Epithelial cell of prostate (primary cell): ENCODE measurements around the gene MICAL2.

ENCODE experiments used
- DNase-seq: peaks from one replicate; pipeline ENCODE4 v3.0.0-alpha.2; 2011; ENCODE audit warnings: low read depth, low spot score
- H3K27ac ChIP-seq: fragments of 450-650 bp; 2 replicates; pipeline ENCODE4 v1.5.1; 2017; ENCODE audit warnings: mild to moderate bottlenecking

MICAL2 gene

DNA sequence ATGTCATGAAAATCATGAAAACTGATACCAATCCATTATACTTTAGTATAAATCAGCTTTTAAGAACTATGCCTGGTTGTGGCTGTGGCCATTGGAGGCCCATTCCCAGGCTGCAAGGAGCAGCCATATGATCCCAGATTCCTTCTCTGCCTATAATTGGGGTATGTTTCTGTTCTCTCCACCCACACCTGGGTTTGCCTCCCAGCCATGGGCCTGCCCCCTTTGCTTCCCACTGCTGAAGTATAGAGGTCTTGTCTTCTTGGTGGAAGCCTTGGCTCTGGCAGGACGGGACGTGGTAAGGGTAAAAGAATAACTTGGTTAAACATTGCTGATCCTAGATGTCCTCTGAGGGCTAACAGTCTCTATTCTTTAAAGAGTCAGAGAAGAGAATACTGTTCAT, 2.4 kb downstream of the MICAL2 start:
- no peak for DNase-seq
- H3K27ac ChIP-seq: peak overlapping the region; percentile 88

DNA sequence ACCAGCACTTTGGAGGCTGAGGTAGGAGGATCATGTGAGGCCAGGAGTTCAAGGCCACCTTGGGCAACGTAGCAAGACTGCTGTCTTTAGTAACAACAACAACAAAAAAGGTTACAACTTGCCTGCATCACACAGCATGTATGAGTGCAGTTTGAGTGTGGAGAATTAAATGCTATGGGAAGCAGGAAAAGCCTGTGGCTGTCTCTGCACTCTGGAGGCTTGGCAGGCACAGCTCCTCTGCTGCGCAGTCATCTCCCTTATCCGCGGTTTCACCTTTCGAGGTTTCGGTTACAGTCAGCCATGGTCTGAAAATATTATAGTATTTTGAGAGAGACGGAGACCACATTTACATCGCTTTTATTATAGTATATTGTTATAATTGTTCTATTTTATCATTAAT, 2.9 kb downstream of the MICAL2 start:
- no peak for DNase-seq
- H3K27ac ChIP-seq: peak overlapping the region; percentile 88

DNA sequence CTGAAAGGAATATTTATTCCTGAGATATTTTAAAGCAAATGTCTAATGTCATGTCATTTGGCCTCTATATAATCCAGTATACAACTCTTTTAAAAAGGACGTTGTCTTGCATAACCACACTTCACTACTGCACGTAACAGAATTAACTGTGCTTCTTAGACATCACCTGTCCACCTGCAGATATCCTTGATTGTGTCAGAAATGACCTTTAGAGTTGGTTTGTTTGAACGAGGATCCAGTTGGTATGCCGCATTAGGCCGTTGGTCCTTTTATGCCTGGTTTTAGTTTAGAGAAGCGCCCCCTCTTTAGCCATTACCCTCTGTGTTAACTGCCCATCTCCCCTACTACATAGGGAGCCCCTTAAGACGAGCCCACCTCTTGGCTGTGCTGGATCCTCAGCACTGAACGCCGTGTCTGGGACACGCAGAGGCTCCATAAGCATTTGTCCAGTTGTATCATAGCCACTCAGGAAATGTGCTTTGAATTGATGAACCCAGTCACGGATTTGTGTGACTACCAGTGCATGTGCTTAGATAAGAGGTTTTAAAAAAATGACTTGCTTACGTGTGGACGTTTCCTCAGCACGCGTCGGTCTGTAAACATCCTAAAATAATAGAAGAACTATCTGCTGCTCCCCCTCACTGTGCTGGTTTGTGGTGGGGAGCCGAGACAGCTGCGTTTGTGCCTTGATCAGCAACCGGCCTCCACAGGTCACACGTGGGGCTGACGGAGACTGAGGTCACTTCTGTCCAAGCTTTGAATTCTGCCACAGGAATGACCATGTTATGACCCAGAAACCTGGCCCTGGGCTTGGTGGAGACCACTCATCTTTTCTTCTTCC, 4.0 kb downstream of the MICAL2 start:
- peak overlapping the region; percentile 88 for H3K27ac ChIP-seq
- DNase-seq: no peak

DNA sequence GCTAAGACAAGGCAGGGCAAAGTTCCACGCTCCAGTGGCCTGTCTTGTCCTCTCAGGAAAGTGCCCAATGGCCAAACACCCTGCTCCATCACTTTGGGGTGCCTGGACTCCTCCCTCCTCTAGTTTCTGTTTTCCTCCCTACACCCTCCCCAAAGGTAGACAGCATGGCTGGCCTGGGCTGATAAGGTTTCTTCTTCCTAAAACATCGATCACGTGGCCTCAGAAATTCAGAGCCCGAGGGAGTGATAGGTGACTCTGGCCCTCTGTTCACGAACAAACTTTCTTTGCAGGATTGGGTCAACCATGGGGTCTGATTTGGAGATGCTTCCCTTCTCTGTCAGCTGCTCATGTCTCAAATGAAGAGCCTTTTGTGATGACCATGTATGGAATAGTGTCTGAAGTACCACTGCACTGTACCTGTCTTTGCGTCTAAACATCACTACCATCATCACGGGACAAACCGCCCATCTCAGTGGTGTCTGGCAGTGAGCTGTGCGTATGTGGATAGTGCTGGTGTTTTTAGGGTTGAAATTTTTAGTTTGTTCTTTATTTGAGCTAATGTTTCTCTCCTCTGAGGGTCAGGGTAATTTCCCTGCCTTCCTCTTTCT, 6.1 kb downstream of the MICAL2 start:
- DNase-seq: no peak
- peak overlapping the region; percentile 97 for H3K27ac ChIP-seq

DNA sequence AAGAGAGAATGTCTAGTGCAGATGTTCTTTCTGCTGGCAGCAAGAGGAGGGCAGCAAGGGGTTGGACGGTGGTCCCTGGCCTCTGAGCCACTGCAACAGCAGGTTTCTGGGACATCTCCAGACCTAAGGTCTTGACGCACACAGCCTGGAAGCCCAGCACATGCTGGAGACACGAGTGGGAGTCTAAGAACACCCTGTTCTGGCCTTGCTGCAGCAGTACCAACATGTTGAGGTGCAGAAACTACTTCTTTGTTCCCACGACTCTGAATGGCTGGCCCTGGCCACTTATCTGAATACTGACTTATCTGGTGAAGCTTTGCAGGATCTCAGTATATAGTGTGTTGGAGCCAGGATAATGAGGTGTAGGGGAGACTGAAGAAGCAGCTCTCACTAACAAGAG, 6.8 kb downstream of the MICAL2 start:
- H3K27ac ChIP-seq: peak overlapping the region; percentile 97
- no peak for DNase-seq

DNA sequence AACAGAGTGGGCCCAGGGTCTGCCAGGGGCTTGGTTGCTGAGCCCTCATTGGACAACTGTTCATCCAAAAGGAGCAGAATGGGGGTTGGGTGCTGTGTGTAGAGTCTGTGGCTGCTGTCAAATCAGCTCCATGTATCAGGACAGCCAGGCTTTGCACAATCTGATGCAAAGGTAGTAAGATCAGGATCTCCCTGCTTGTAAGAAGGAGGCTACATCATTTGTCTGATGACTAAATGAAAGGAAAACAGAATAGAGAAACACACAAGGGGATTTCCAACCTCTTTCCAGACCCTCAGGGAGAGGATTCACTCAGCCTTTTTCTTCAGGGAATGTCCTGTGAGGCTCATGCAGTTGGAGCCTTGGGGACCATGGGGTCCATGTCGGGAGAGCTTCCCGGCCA, 7.2 kb downstream of the MICAL2 start:
- no peak for DNase-seq
- H3K27ac ChIP-seq: peak overlapping the region; percentile 97

DNA sequence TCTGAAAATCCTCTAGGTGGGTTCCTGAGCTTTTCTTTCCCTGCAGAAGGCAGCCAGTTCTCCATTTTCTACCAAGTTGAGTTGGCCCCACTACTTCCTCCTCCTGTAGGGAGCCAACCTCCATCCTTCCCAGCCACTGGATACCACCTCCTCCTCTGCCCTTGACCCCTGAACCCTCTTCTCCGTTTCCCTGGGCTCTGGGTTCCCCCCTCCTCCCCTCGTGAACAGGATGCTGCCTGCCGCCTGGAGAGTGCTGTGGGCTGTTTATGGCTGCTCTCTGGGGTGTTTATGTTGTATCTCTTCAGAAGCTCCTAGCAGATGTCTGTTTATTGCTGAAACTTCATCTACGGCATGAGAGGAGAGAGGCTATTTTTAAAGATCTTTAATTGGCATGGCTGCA, 8.6 kb downstream of the MICAL2 start:
- no peak for DNase-seq

DNA sequence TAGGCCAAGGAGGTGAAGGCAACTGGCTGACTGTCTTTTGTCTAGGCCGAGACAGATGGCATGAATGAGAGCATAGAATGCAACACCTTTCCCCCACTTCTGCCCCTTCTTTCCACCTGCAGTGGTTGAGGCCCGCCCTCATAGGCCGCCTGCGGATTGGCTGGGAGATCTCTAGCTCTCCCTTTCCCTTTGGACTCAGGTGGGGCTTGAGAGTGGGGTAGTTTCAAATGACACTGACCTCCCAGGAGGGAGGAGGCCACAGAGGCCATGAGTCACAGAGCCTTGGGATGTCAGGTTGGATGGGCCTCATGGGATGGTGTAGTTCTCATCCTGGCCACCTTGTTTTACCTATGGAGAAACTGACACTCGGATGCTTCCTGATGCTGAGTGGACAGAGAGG, 9.1 kb downstream of the MICAL2 start:
- DNase-seq: no peak
- peak overlapping the region; percentile 97 for H3K27ac ChIP-seq

More for the DNA sequence above, 8.6 kb downstream of the MICAL2 start:
- H3K27ac ChIP-seq: peak overlapping the region; percentile 97

DNA sequence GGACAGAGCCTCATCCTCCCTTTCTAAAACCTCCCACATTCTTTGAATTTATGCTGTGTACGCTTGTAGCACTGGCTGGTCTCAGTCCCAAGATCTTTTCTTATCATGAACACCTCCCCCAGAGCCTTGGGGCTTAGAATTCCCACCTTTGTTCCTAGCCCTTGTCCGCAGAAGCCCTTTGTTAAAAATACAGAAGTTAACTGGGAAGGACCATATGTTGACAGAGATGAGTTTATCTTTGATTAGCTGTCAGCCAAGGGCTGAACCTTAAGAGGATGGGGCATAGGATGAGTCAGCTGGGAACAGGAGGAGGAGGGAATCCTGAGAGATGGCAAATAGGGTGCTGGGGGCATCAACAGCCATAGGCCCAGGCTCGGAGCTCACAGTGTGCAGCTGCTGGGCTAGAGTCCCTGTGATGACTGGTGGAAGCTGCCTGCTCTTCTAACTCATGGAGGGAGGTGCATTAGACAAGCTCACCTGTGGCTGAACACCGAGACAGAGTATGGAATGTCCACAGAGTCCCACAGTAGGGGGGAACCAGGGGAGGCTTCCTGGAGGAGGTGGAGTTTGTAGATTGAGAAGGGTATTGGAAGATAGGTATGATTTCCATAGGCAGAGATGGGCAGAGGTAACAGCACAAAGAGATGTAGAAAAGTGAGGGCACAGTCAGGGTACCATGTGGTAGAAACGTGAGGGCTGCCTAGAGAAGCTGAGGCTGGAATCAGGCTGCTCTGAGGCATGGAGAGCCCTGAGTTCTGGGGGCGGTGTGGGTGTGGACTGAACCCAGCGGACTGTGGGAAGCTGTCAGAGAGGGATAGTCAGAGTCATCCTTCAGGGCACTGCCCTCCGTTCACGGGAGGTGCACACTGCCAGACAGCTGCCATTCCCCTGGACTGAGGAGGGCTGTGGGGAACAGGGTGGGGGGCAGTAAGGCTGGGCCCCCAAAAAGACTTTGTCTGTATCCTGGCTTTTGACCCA, 9.9 kb downstream of the MICAL2 start:
- peak overlapping the region; percentile 97 for H3K27ac ChIP-seq
- no peak for DNase-seq

DNA sequence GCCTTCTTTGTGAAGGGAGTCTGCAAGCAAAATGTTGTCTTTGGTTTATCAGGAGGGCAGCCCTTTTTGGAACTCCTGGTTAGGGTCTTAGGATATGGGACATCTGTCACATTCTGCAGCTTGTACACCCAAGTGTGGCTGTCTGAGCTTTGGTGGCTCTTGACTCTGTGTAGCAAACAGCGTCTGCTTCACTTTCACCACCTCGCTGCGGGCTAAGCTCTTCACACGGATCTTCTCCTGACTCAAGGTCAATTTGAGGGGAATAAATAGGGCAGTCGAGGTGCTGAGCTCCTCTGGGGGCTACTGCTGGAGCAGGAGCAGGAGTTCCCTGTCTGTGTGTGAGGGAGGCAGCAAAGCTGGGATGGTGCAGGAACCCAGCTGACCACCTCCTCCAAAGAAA, 10.6 kb downstream of the MICAL2 start:
- no peak for DNase-seq
- peak overlapping the region; percentile 97 for H3K27ac ChIP-seq

DNA sequence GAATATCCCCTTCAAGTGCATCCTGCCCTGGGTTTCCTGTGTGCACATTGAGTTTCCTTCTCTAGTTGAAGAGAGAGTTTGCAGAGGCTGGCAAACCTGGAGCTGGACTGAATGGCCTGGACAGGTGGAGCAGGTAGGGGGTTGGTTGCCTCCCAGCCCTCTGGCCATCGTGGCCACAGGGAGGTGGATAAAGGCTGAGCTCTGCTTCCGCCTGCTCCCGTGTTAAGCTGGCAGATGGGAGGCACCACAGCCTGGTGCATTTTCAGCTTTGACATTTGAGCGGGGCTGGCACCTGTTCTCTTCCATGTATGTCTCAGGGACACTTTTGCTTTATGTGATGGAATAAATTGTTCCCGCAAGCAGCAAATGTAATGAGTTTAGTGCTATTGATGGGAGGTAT, 11.1 kb downstream of the MICAL2 start:
- DNase-seq: no peak
- peak overlapping the region; percentile 97 for H3K27ac ChIP-seq

DNA sequence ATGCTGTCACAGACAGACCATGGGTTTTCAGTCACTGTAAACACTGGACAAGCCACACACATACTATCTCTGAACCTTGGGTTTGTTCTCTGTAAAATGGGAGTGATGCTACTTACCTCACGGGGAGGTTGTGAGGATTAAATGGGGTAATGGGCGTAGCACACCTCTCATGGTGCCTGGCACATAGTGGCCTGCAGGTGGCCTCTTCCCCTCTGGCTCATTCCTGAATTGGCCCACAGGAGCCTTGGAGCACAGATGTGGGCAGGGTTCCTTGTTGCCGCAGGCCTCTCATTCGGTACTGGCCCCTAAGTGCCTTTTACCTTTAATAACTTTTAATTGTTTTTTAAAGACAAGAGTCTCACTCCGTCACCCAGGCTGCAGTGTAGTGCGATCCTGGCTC, 11.7 kb downstream of the MICAL2 start:
- no peak for DNase-seq
- peak overlapping the region; percentile 97 for H3K27ac ChIP-seq

DNA sequence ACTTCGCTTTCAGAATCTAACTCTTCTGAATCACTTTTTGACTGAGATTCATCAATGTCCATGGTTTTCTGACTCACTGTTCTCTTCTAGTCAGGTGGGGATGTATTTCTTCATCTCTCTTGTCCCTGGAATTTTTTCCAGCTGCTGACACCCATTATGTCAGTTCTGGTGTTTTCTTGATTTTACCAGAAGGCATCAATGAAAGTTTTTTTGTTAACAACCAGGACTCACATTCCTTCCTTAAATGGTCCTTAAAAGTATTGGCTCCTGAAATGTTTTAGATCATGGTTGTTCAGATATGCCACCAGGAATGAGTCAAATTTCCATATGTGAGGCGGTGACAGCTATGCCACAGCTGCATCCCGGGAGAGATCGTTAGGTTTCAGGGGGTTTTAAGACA, 12.9 kb downstream of the MICAL2 start:
- DNase-seq: no peak
- peak overlapping the region; percentile 97 for H3K27ac ChIP-seq

DNA sequence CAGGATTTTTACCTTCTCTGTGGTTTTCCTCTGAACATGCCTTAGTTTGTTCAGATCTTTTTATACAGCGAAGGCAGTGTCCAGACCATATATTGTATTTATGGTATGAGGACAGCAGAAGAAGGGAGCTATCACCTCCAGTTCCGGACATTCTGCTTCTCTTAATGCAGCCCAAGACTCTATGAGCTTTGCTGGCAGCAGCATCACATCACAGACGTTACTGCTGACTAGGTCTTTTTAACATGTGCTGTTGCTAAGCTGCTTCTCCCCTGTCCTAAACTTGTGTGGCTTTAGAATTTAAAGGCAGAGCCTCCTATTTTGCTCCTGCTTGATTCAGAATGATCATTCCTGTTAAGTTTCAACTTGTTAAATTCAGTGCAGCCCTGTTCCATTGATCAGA, 13.4 kb downstream of the MICAL2 start:
- peak overlapping the region; percentile 97 for H3K27ac ChIP-seq

DNA sequence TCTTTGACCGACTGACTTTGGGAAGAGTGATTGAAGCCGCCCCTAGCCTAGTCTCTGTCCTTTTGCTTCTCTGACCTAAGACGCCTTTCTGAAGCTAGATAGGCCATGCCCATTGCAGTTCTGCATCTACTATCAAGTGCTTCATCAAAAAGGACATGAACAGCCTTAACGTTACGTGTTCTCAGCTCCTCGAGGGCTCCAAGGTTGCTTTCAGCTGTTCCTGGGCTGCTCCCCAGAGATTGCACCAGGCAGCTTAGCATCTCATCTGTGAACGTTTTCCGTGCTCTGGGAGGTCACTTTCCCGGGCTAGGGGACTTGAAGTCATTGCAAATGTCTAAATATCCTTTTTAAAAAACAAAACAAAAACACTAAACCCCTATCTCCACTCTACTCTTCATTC, 13.9 kb downstream of the MICAL2 start:
- DNase-seq: no peak
- H3K27ac ChIP-seq: peak overlapping the region; percentile 97

More for the DNA sequence above, 13.4 kb downstream of the MICAL2 start:
- no peak for DNase-seq

DNA sequence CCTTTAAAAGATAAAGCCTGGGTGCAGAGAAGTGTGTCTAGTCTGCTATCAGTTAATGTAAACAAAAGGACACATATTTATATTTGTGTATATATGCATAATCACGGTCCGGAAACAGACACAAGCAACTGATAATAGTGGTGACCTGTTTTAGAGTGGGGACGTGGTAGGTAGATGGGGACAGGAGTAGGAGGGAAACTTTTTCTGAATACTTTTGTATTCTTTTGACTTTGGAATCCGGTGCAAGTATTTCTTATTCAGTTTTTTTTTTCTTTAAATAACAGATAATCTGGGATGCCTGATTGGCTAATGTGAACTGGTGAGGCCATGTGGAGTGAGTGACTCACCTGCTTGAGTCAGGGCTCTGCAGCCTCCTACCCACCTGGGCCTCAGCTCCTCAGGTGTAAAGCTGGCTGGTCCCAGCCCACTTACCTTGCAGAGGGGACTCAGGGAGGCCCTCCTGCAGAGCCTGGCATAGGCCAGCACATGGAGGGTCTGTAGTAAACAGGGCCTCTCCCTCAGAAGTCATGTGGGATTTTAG, 15.3 kb downstream of the MICAL2 start:
- DNase-seq: peak; percentile 37
- H3K27ac ChIP-seq: peak overlapping the region; percentile 97

DNA sequence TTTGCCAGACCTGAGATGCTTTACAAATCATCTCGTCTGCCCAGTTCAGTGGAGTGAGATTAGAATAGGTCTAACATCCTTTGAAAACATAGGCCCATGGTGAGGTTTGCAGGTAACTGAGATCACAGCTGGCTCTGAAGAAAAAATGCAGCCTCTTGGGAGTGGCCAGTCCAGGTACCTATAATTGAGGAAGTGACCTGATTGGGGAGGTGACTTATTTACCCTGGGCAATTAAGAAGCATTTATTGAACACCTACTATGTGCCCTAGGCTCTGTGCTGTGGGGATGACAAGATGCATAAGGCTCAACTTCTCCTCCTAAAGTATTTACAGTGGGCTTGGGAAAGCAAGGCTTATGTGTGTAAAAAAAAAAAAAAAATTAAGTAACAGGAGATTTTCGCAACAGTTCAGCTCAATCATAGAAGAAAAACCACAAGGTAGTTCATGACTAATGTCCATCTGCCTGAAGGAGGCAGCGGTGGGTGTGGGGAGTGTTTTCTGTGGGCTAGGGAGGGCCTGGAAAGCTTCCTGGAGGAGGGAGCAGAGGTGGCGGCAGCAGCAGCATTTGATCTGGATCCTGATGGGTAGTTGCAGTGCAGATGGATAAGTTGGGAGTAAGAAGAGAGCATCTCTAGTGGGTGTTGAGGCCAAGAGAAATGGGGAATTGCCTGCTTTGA, 16.1 kb downstream of the MICAL2 start:
- H3K27ac ChIP-seq: peak overlapping the region; percentile 97

DNA sequence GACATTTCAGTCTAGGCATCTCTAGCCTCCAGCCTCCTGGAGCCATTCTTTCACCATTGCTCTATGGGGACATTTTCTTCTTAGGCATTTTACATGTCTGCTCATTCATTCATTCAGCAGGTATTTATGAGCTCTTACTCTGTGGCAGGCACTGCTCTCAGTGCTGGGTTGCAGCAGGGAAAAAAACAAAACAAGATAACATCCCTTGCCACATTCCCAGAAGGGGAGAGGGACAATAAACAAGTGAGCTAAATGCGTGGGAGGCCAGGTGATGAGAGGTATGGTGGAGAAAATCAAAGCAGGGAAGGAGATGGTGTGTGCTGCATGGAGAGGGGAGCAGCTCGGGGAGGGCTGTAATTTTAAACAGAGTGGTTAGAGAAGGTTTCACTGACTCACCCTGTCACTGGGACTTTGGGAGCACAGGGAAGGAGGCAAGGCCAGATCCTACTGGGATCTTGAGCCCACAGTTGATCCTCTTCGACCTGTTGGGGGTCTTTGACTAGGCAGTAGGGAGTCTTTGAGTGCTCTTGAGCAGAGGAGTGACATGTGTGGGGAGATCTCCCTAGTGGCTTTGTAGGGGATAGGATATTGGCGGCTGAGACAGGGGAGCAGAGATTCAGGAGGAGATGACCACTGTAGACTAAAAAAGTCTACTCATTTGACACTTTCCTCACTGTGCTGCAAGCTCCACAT, 17.0 kb downstream of the MICAL2 start:
- DNase-seq: no peak
- peak overlapping the region; percentile 97 for H3K27ac ChIP-seq

More for the DNA sequence above, 16.1 kb downstream of the MICAL2 start:
- peak; percentile 57 for DNase-seq

DNA sequence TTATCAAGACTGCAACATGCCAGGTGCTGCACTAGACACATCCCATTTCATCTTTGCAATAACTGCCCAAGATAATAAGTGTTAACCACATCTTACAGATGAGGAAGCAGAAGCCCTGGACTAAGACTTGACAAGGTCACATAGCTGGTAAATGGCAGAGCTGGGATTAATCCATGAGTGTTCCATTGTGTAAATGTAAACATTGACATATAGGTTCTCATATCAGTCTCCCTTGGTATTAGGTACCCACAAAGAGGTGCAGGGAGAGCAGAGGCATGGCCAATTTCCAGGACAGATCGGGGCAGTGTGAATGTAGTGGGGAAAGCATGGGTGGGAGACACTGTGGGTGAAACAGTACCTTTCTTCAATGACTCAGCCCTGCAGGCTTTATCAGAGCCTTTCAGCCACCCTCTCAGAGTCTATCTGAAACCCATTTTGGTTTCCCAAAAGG, 17.9 kb downstream of the MICAL2 start:
- DNase-seq: no peak
- peak overlapping the region; percentile 97 for H3K27ac ChIP-seq
